Astrocyte (in vitro differentiated cells and primary cell): Measurements from ENCODE around the gene TEX2. TPM values are rescaled to one million over a fixed set of nuclear protein-coding genes. Genes with fewer than 3 reads are reported as not detected.

Source experiments
- DNase-seq: peaks from one replicate; pipeline ENCODE4 v3.0.0-alpha.2; 2010; ENCODE audit warnings: low read depth
- FAIRE-seq: peaks from 2 replicates; lab custom pipeline; 2011; peaks lifted over from hg19 to GRCh38; lab: Jason Lieb, UNC
- H2AFZ ChIP-seq: 2 replicates; pipeline ENCODE4 v1.6.0; 2012; ENCODE audit warnings: low read depth, low read length, inconsistent platforms
- H3K27ac ChIP-seq: 2 replicates; pipeline ENCODE4 v1.5.1; 2011; ENCODE audit warnings: low read depth, low read length, inconsistent platforms
- H3K27me3 ChIP-seq: 2 replicates; pipeline ENCODE4 v1.6.0; 2011; ENCODE audit warnings: low read length, inconsistent platforms; ENCODE audit not compliant: insufficient read depth
- H3K36me3 ChIP-seq: 2 replicates; pipeline ENCODE4 v1.5.1; 2011; ENCODE audit warnings: low read length, inconsistent platforms; ENCODE audit not compliant: insufficient read depth
- H3K4me1 ChIP-seq: 2 replicates; pipeline ENCODE4 v1.5.1; 2011; ENCODE audit warnings: low read length, inconsistent platforms; ENCODE audit not compliant: insufficient read depth
- H3K4me2 ChIP-seq: 2 replicates; pipeline ENCODE4 v1.6.0; 2012; ENCODE audit warnings: low read length, inconsistent platforms
- H3K4me3 ChIP-seq: 2 replicates; pipeline ENCODE4 v1.5.1; 2011; ENCODE audit warnings: low read depth, mild to moderate bottlenecking, low read length, inconsistent platforms; ENCODE audit not compliant: insufficient read depth
- H3K79me2 ChIP-seq: 2 replicates; pipeline ENCODE4 v1.6.0; 2012; ENCODE audit warnings: mild to moderate bottlenecking, low read length, inconsistent platforms; ENCODE audit not compliant: insufficient read depth
- H3K9ac ChIP-seq: 2 replicates; pipeline ENCODE4 v1.6.0; 2012; ENCODE audit warnings: mild to moderate bottlenecking, low read length, inconsistent platforms
- H3K9me3 ChIP-seq: 2 replicates; pipeline ENCODE4 v1.5.1; 2012; ENCODE audit warnings: low read depth, mild to moderate bottlenecking, low read length, inconsistent platforms; ENCODE audit not compliant: insufficient read depth
- H4K20me1 ChIP-seq: 2 replicates; pipeline ENCODE4 v1.6.0; 2012; ENCODE audit warnings: low read length, inconsistent platforms; ENCODE audit not compliant: insufficient read depth
- H3K27ac Mint-ChIP-seq: one replicate; pipeline ENCODE4 v1.8.0; 2021; ENCODE audit warnings: mild to moderate bottlenecking, mixed read lengths; ENCODE audit not compliant: unreplicated experiment
- H3K27me3 Mint-ChIP-seq: one replicate; pipeline ENCODE4 v1.8.0; 2021; ENCODE audit warnings: low read depth, mixed read lengths; ENCODE audit not compliant: unreplicated experiment
- H3K36me3 Mint-ChIP-seq: one replicate; pipeline ENCODE4 v1.8.0; 2021; ENCODE audit warnings: low read depth, mixed read lengths; ENCODE audit not compliant: unreplicated experiment
- H3K4me1 Mint-ChIP-seq: one replicate; pipeline ENCODE4 v1.8.0; 2021; ENCODE audit warnings: low read depth, mixed read lengths; ENCODE audit not compliant: unreplicated experiment
- H3K4me3 Mint-ChIP-seq: one replicate; pipeline ENCODE4 v1.8.0; 2021; ENCODE audit warnings: mild to moderate bottlenecking, moderate library complexity, mixed read lengths; ENCODE audit not compliant: unreplicated experiment
- H3K9me3 Mint-ChIP-seq: one replicate; pipeline ENCODE4 v1.8.0; 2021; ENCODE audit warnings: mild to moderate bottlenecking, mixed read lengths; ENCODE audit not compliant: unreplicated experiment
- EZH2 ChIP-seq: IDR thresholded peaks from 2 replicates; pipeline ENCODE4 v1.6.1; 2012; ENCODE audit warnings: mild to moderate bottlenecking, low read length, inconsistent platforms; ENCODE audit not compliant: insufficient read depth
- total RNA-seq: library from RNA; stranded (reverse); gene quantifications from 2 replicates; pipeline ENCODE4 v1.2.1, GENCODE V29; 2021
- TF ChIP-seq, protein P1 (sequence below): IDR thresholded peaks from 2 replicates; pipeline ENCODE4 v1.5.1; 2011; ENCODE audit warnings: low read depth, mild to moderate bottlenecking, inconsistent platforms, low read length, moderate library complexity; ENCODE audit not compliant: insufficient read depth

Gene TEX2
- total RNA-seq, 1 donor from 2014 or later = 56.1 TPM

DNA sequence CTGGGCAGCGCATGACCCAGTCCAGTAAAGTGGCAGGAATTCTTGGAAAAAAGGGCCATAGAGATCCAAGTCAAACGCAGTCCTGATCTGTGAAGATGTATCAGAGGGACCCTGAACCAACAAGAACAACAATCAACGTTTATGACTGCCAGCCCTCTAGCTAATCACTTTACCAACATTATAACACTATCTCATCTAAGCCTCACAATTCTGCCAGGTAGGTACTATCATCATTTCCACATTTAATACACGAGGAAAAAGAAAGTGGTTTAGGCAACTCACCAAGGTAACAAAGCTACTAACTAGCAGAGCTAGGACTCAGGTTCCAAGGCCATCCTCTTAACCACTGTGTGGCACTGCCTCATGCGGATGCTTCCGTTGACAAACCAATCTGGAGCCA is 28.1 kb downstream of the TEX2 start:
- H3K27me3 ChIP-seq = no peaks in the 10 kb centered on the region
- Mint-ChIP-seq H3K36me3 (peaks cover 14% of the 10 kb centered on the region), H3K4me3 (no peak overlapping the region), H3K9me3 (no peaks in the 10 kb centered on the region), H3K27ac (no peak overlapping the region), H3K4me1 (peaks cover 34% of the 10 kb centered on the region), H3K27me3 (no peaks in the 10 kb centered on the region)
- no peaks in the 10 kb centered on the region for H3K36me3 ChIP-seq
- no peak for DNase-seq
- no peak for FAIRE-seq
- H2AFZ ChIP-seq = no peak overlapping the region
- H3K27ac ChIP-seq = no peak overlapping the region
- no peak overlapping the region for H3K4me3 ChIP-seq
- no peak overlapping the region for H3K4me2 ChIP-seq
- no peaks in the 10 kb centered on the region for H3K9me3 ChIP-seq
- H4K20me1 ChIP-seq = peaks cover 3% of the 10 kb centered on the region
- TF ChIP-seq, protein P1, sequence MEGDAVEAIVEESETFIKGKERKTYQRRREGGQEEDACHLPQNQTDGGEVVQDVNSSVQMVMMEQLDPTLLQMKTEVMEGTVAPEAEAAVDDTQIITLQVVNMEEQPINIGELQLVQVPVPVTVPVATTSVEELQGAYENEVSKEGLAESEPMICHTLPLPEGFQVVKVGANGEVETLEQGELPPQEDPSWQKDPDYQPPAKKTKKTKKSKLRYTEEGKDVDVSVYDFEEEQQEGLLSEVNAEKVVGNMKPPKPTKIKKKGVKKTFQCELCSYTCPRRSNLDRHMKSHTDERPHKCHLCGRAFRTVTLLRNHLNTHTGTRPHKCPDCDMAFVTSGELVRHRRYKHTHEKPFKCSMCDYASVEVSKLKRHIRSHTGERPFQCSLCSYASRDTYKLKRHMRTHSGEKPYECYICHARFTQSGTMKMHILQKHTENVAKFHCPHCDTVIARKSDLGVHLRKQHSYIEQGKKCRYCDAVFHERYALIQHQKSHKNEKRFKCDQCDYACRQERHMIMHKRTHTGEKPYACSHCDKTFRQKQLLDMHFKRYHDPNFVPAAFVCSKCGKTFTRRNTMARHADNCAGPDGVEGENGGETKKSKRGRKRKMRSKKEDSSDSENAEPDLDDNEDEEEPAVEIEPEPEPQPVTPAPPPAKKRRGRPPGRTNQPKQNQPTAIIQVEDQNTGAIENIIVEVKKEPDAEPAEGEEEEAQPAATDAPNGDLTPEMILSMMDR = no peak
- TF ChIP-seq EZH2 = no peak
- H3K9ac ChIP-seq = no peak overlapping the region
- peaks cover 15% of the 10 kb centered on the region for H3K4me1 ChIP-seq
- H3K79me2 ChIP-seq = peaks cover 27% of the 10 kb centered on the region

DNA sequence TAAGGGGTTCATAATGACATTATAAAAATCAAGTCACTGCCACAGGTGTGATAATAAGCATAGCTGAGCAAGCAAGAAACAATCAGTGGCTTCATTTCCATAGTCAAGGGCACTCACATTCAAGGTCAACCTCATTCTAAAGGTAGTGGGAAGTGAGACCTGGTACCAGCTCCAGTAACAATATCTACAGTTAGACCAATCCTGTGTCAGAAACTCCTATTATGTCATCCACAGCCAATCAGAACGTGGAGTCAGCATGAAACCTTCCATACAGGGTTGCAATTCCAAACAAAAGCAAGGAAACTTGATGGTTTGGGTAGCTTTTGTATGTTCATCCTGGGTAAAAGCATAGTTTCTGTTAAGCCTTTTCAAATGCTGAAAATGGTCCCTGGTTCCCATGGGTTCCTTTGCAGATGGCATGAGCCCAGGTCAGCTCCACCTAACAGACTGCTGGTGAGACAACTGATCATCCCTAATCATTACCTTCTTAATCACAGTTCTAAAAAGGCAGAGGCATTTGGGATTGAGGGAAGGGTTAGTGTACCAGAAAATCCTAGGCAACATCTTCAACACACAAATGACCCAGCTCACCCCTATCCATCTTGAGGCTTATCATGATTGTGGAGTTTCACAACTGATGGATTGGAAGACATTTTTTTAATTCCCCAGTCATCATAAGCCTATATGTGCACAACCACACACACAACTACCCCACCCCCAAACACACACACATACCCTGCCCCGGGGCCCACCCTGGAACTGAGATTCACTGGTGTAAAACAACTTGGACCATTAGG is 30.4 kb downstream of the TEX2 start:
- Histone ChIP-seq H3K36me3 (no peaks in the 10 kb centered on the region), H3K9me3 (no peaks in the 10 kb centered on the region), H2AFZ (no peak overlapping the region), H3K79me2 (peaks cover 37% of the 10 kb centered on the region), H3K4me3 (no peak overlapping the region), H3K4me1 (peaks cover 13% of the 10 kb centered on the region), H3K27ac (no peak overlapping the region), H3K4me2 (no peak overlapping the region), H4K20me1 (peaks cover 3% of the 10 kb centered on the region), H3K9ac (no peak overlapping the region), H3K27me3 (no peaks in the 10 kb centered on the region)
- Mint-ChIP-seq H3K9me3 (no peaks in the 10 kb centered on the region), H3K27ac (no peak overlapping the region), H3K27me3 (no peaks in the 10 kb centered on the region), H3K4me1 (peaks cover 33% of the 10 kb centered on the region), H3K36me3 (peaks cover 14% of the 10 kb centered on the region), H3K4me3 (no peak overlapping the region)
- DNase-seq (no peak), FAIRE-seq (no peak)
- TF ChIP-seq EZH2 = no peak
- TF ChIP-seq, protein P1 = no peak

DNA sequence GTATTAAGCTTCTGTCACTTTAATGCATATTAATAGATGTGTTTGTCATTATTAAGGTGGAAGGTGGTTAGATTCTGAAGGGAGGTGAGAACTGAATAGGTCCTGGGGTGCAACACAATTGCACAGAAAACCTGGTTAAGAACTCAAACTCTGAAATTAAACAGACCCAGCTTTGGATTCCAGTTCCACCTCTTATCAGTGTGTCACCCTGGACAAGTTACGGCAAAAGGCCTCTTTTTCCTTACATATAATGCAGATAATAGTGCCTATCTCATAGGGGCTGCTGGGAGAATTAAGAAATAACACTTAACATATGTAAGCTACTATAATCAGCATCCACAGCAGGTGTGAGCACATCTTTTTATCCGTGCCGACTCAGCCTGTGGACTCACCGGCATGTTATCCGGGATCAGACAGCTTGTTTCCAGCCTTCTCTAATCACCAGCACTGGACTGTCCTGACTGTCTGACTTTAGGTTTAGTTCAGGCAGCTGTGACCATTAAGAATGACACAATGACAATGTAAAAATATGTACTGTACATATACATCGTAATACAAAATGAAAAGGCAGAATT is 31.4 kb downstream of the TEX2 start:
- peaks cover 14% of the 10 kb centered on the region for H3K36me3 Mint-ChIP-seq
- Histone ChIP-seq H3K79me2 (peaks cover 37% of the 10 kb centered on the region), H3K27me3 (no peaks in the 10 kb centered on the region), H3K9me3 (no peaks in the 10 kb centered on the region), H3K4me3 (no peak overlapping the region), H3K36me3 (no peaks in the 10 kb centered on the region), H3K27ac (peak overlapping the region; percentile 48), H2AFZ (no peak overlapping the region), H3K4me1 (peaks cover 13% of the 10 kb centered on the region), H4K20me1 (peaks cover 3% of the 10 kb centered on the region), H3K9ac (no peak overlapping the region), H3K4me2 (no peak overlapping the region)
- TF ChIP-seq EZH2 = no peak
- TF ChIP-seq, protein P1 = no peak
- DNase-seq = no peak
- peaks cover 25% of the 10 kb centered on the region for H3K4me1 Mint-ChIP-seq
- no peak for FAIRE-seq
- H3K27ac Mint-ChIP-seq = peak overlapping the region; percentile 58
- no peak overlapping the region for H3K4me3 Mint-ChIP-seq
- H3K9me3 Mint-ChIP-seq = no peaks in the 10 kb centered on the region
- no peaks in the 10 kb centered on the region for H3K27me3 Mint-ChIP-seq
